Astrocyte of the cerebellum (primary cell): ENCODE results near the gene PREX1.
"Not testable (repeated sequence)": the region's sequence is repeated elsewhere in the genome, so short reads cannot be mapped to it uniquely, and the experiment has no call there.

ENCODE experiments used
- DNase-seq: peaks from one replicate; pipeline ENCODE4 v3.0.0-alpha.2; 2011; ENCODE audit warnings: low read depth
- H3K4me3 ChIP-seq: 2 replicates; pipeline ENCODE4 v1.5.1; 2011; ENCODE audit warnings: mild to moderate bottlenecking, low read depth, low read length, moderate library complexity
- CTCF ChIP-seq: IDR thresholded peaks from 2 replicates; pipeline ENCODE4 v1.5.1; 2012; ENCODE audit warnings: low read length, low read depth, moderate library complexity, mild to moderate bottlenecking; ENCODE audit errors: missing control alignments
- in situ Hi-C: cut with HindIII; loops from 2 replicates; pipeline ENCODE4 v1.10.0; 2017; ENCODE audit warnings: low sequenced_read_pairs

Gene PREX1

DNA sequence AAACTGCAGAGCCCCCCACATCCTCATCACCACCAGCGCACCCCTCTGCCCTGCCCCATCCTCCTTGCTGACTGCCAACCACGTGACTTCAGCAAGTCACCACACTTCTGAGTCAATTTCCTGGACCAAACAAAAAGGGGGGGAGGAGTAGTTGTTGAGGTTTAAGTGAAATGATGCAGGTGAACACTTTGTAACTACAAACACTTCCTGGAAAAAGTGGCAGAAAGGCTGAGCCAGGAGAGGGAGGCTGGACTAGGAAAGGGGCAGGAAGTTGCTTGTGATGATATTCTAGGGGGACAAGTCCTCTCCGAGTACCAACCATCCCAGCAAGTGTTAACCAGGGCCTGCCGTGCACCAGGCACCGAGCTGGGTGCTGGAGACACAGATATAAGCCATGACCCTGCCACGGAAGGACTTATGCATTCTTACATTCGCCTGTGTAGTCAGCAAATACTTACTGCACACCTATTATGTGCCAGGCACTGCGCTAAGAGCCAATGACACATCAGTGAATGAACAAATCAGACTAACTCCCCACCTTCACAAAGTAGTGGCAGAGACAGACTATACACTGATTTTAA, 67.3 kb downstream of the PREX1 start:
- no peak overlapping the region for H3K4me3 ChIP-seq

DNA sequence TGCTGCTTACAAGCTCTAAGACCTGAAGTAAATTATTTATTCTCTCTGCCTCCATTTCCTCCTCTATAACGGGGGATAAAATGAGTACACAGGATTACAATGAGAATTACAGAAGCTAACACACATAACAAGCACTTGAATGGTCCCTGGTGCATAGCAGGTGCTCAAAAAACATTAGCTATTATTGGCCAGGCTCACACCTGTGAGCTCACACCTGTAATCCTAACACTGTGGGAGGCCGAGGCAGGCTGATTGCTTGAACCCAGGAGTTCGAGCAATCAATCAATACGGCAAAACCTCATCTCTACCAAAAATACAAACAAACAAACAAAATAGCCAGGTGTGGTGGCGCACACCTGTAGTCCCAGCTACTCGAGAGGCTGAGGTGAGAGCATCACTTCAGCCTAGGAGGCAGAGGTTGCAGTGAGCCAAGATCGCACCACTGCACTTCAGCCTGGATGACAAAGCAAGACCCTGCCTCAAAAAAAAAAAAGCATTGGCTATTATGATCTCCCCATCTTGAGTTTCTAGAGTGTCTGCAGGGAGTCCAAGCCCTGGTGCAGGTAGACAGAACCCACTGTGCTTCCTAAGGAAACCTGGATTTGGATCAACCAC, 68.1 kb downstream of the PREX1 start:
- TF ChIP-seq CTCF = no peak
- DNase-seq = no peak
- H3K4me3 ChIP-seq = no peak overlapping the region
- in situ Hi-C loops = no loop called here

More for the DNA sequence above, 67.3 kb downstream of the PREX1 start:
- in situ Hi-C loops = no loop called here
- no peak for DNase-seq
- no peak for TF ChIP-seq CTCF

DNA sequence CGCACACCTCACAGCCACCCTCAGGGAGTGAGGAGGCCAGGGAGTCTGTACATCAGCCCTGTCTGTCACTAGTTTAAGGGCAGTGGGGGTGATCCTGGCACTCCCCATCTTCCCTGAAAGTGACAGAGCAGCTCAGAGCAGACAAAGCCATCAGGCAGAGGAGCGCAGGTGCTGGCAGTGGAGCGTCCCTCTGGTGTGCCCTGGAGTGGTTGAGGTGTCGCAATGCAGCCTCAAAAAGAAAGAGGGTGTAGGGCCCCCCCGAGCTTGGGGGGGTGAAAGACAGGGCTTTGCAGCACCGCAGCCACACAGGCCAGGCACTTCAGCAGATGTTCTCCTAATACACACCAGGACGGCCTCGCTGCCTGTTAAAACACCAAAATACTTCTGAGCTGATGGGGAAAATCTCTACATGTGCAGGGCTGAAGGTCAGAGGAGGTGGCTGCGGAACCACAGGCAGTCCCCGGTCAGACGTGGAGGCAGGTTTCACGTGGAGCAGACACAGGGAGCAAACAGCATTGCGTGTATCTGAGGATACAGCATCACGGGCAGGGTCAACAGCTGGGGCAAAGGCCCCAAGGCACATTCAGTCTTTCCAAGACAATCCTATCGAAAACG, 69.5 kb downstream of the PREX1 start:
- H3K4me3 ChIP-seq = no peak overlapping the region
- no peak for DNase-seq
- in situ Hi-C loops = no loop called here
- TF ChIP-seq CTCF = no peak

DNA sequence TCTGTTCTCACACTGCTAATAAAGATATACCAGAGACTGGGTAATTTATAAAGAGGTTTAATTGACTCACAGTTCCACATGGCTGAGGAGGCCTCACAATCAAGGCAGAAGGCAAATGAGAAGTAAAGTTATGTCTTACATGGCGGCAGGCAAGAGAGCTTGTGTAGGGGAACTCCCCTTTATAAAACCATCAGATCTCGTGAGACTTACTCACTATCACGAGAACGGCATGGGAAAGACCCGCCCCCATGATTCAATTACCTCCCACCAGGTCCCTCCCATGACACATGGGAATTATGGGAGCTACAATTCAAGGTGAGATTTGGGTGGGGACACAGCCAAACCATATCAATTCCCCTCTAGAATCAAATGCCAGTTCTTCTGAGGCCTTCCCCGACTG, 71.0 kb downstream of the PREX1 start:
- H3K4me3 ChIP-seq, in situ Hi-C loops, DNase-seq: not testable (repeated sequence)

GRCh38 chr20:48754292-48754691, 73.5 kb downstream of the PREX1 start:
- TF ChIP-seq CTCF = no peak
- DNase-seq = no peak
- H3K4me3 ChIP-seq = no peak overlapping the region
- in situ Hi-C loops = no loop called here

- no peak for DNase-seq
- in situ Hi-C loops = no loop called here
- TF ChIP-seq CTCF = no peak
- H3K4me3 ChIP-seq = no peak overlapping the region
These were observed 74.8 kb downstream of the PREX1 start for GRCh38 chr20:48752963-48753362.

GRCh38 chr20:48751871-48752270, 75.9 kb downstream of the PREX1 start:
- TF ChIP-seq CTCF = no peak
- H3K4me3 ChIP-seq = no peak overlapping the region
- in situ Hi-C loops = no loop called here
- DNase-seq = no peak
